Chondrocyte (in vitro differentiated cells): ENCODE data around the gene CENPN. TPM values are rescaled to one million over a fixed set of nuclear protein-coding genes. Genes with fewer than 3 reads are reported as not detected.

Source experiments
- DNase-seq: peaks from one replicate; pipeline ENCODE4 v3.0.0; 2021; ENCODE audit warnings: mixed read lengths, low spot score
- H3K27ac Mint-ChIP-seq: one replicate; pipeline ENCODE4 v1.8.0; 2021; ENCODE audit warnings: mild to moderate bottlenecking, moderate library complexity, mixed read lengths; ENCODE audit not compliant: unreplicated experiment
- H3K27me3 Mint-ChIP-seq: 2 replicates; pipeline ENCODE4 v1.8.0; 2021; ENCODE audit warnings: low read depth, mixed read lengths
- H3K36me3 Mint-ChIP-seq: 2 replicates; pipeline ENCODE4 v1.8.0; 2021; ENCODE audit warnings: low read depth, mixed read lengths
- H3K4me1 Mint-ChIP-seq: 2 replicates; pipeline ENCODE4 v1.8.0; 2021; ENCODE audit warnings: low read depth, mild to moderate bottlenecking, mixed read lengths
- H3K4me3 Mint-ChIP-seq: one replicate; pipeline ENCODE4 v1.8.0; 2021; ENCODE audit warnings: mild to moderate bottlenecking, moderate library complexity, mixed read lengths; ENCODE audit not compliant: unreplicated experiment
- H3K9me3 Mint-ChIP-seq: 2 replicates; pipeline ENCODE4 v1.8.0; 2021; ENCODE audit warnings: low read depth, mixed read lengths
- total RNA-seq: library from RNA; stranded (reverse); gene quantifications from 3 replicates; pipeline ENCODE4 v1.2.1, GENCODE V29; 2021
- TF ChIP-seq, protein P1 (sequence below): fragments of 200-600 bp; sonication (generic); IDR thresholded peaks from 2 replicates; pipeline ENCODE4 v1.5.0; 2021; ENCODE audit warnings: antibody characterized with exemption, mild to moderate bottlenecking, moderate library complexity

Gene CENPN
- total RNA-seq, 1 donor from 2014 or later: 10.8 TPM

GRCh38 chr16:81040131-81040530 lies 33.1 kb downstream of the CENPN start:
- Mint-ChIP-seq H3K27ac (peak overlapping the region; percentile 39), H3K4me3 (no peak overlapping the region), H3K4me1 (peaks cover 35% of the 10 kb centered on the region), H3K9me3 (no peaks in the 10 kb centered on the region), H3K27me3 (no peaks in the 10 kb centered on the region), H3K36me3 (peaks cover 36% of the 10 kb centered on the region)
- no peak for DNase-seq
- TF ChIP-seq, protein P1, sequence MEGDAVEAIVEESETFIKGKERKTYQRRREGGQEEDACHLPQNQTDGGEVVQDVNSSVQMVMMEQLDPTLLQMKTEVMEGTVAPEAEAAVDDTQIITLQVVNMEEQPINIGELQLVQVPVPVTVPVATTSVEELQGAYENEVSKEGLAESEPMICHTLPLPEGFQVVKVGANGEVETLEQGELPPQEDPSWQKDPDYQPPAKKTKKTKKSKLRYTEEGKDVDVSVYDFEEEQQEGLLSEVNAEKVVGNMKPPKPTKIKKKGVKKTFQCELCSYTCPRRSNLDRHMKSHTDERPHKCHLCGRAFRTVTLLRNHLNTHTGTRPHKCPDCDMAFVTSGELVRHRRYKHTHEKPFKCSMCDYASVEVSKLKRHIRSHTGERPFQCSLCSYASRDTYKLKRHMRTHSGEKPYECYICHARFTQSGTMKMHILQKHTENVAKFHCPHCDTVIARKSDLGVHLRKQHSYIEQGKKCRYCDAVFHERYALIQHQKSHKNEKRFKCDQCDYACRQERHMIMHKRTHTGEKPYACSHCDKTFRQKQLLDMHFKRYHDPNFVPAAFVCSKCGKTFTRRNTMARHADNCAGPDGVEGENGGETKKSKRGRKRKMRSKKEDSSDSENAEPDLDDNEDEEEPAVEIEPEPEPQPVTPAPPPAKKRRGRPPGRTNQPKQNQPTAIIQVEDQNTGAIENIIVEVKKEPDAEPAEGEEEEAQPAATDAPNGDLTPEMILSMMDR: no peak

DNA sequence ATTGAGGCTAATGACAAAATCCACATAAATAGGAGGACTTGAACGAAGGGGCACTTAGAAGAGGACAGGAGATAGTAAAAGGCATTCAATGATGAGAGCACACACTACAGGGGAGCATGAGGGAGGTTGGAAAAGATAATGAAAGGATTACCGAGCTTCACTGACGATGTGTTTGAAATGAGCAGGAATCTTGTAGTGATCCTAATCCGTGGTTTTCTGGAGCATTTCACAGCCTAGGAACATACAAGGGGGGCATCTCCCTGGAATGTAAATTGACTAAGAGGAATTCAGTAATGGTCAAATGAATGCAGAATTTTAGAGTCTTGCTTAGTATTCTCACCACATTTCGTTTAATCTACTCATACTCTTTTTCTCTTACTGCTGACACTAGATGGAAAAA lies 33.8 kb downstream of the CENPN start:
- H3K4me3 Mint-ChIP-seq: no peak overlapping the region
- peaks cover 31% of the 10 kb centered on the region for H3K4me1 Mint-ChIP-seq
- no peak overlapping the region for H3K27ac Mint-ChIP-seq
- no peak for DNase-seq
- H3K9me3 Mint-ChIP-seq: no peaks in the 10 kb centered on the region
- H3K27me3 Mint-ChIP-seq: no peaks in the 10 kb centered on the region
- H3K36me3 Mint-ChIP-seq: peaks cover 39% of the 10 kb centered on the region
- TF ChIP-seq, protein P1: no peak

GRCh38 chr16:81041696-81042095 lies 34.7 kb downstream of the CENPN start:
- no peaks in the 10 kb centered on the region for H3K27me3 Mint-ChIP-seq
- TF ChIP-seq, protein P1: no peak
- peaks cover 39% of the 10 kb centered on the region for H3K36me3 Mint-ChIP-seq
- H3K4me3 Mint-ChIP-seq: no peak overlapping the region
- peaks cover 29% of the 10 kb centered on the region for H3K4me1 Mint-ChIP-seq
- H3K27ac Mint-ChIP-seq: peak overlapping the region; percentile 57
- H3K9me3 Mint-ChIP-seq: no peaks in the 10 kb centered on the region
- DNase-seq: no peak

- no peak overlapping the region for H3K4me3 Mint-ChIP-seq
Measured at GRCh38 chr16:81042821-81043220, 35.8 kb downstream of the CENPN start.

GRCh38 chr16:81053761-81054160 lies 46.7 kb downstream of the CENPN start:
- TF ChIP-seq, protein P1: no peak
- H3K27me3 Mint-ChIP-seq: no peaks in the 10 kb centered on the region
- no peak overlapping the region for H3K4me3 Mint-ChIP-seq
- peaks cover 11% of the 10 kb centered on the region for H3K36me3 Mint-ChIP-seq
- no peak for DNase-seq
- no peak overlapping the region for H3K27ac Mint-ChIP-seq
- peaks cover 19% of the 10 kb centered on the region for H3K9me3 Mint-ChIP-seq
- no peaks in the 10 kb centered on the region for H3K4me1 Mint-ChIP-seq

More at GRCh38 chr16:81042821-81043220, 35.8 kb downstream of the CENPN start:
- Mint-ChIP-seq H3K9me3 (no peaks in the 10 kb centered on the region), H3K27me3 (no peaks in the 10 kb centered on the region), H3K4me1 (peaks cover 18% of the 10 kb centered on the region), H3K36me3 (peaks cover 39% of the 10 kb centered on the region), H3K27ac (no peak overlapping the region)
- no peak for DNase-seq
- TF ChIP-seq, protein P1: no peak
